PC-9 (cell line): ENCODE measurements around the gene INAVA.

Source experiments
- EZH2 ChIP-seq: fragments of 200-600 bp; sonication (generic); IDR thresholded peaks from 2 replicates; pipeline ENCODE4 v1.8.0; 2017; ENCODE audit warnings: antibody characterized with exemption, low read depth
- TF ChIP-seq, protein P1 (sequence below): fragments of 200-600 bp; sonication (generic); conservative IDR thresholded peaks from 2 replicates; pipeline ENCODE4 v1.6.1; 2017; ENCODE audit warnings: mixed run types, antibody characterized with exemption, mild to moderate bottlenecking, moderate library complexity

GRCh38 chr1:200856716-200857357 lies 37.9 kb upstream of the INAVA start:
- TF ChIP-seq, protein P1, sequence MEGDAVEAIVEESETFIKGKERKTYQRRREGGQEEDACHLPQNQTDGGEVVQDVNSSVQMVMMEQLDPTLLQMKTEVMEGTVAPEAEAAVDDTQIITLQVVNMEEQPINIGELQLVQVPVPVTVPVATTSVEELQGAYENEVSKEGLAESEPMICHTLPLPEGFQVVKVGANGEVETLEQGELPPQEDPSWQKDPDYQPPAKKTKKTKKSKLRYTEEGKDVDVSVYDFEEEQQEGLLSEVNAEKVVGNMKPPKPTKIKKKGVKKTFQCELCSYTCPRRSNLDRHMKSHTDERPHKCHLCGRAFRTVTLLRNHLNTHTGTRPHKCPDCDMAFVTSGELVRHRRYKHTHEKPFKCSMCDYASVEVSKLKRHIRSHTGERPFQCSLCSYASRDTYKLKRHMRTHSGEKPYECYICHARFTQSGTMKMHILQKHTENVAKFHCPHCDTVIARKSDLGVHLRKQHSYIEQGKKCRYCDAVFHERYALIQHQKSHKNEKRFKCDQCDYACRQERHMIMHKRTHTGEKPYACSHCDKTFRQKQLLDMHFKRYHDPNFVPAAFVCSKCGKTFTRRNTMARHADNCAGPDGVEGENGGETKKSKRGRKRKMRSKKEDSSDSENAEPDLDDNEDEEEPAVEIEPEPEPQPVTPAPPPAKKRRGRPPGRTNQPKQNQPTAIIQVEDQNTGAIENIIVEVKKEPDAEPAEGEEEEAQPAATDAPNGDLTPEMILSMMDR = no peak
- no peak for TF ChIP-seq EZH2
